GM19395 (cell line): ENCODE data around the gene MYEOV.

Experiments used
- ATAC-seq: cut with Tn5 transposase; IDR thresholded peaks from one replicate; pipeline ENCODE4 v1.9.1; 2021; ENCODE audit warnings: mild to moderate bottlenecking, moderate library complexity; ENCODE audit not compliant: unreplicated experiment

Gene MYEOV

GRCh38 chr11:69339041-69339733, 45.2 kb downstream of the MYEOV start:
- no peak for ATAC-seq

GRCh38 chr11:69339983-69340565, 46.1 kb downstream of the MYEOV start:
- ATAC-seq = no peak

- ATAC-seq = no peak
These were observed 48.8 kb downstream of the MYEOV start for GRCh38 chr11:69342588-69343330.

GRCh38 chr11:69343401-69344321, 49.7 kb downstream of the MYEOV start:
- no peak for ATAC-seq

- ATAC-seq = no peak
These were observed 50.7 kb downstream of the MYEOV start for GRCh38 chr11:69344570-69345145.
